ENCODE measurements around the gene PRR23A. TPM values are rescaled to one million over a fixed set of nuclear protein-coding genes. Genes with fewer than 3 reads are reported as not detected.

Gene PRR23A
- total RNA-seq, 1 donor, result not detected

- Histone ChIP-seq H4K20me1 (ENCODE audit: insufficient read depth, low read length) (no peaks in the 10 kb centered on the region), H3K36me3 (ENCODE audit: insufficient read depth, low read length) (no peaks in the 10 kb centered on the region)
These were observed 33.1 kb downstream of the PRR23A start for GRCh38 chr3:138972941-138973340.

GRCh38 chr3:138971766-138972320, 34.2 kb downstream of the PRR23A start:
- H3K27ac ChIP-seq (ENCODE audit: low read depth, low read length), result no peak overlapping the region
- H2AFZ ChIP-seq (ENCODE audit: low read length), result no peak overlapping the region
- H3K4me3 ChIP-seq (ENCODE audit: insufficient read depth, low read length), result no peak overlapping the region
- H3K4me2 ChIP-seq (ENCODE audit: insufficient read depth, low read length), result no peak overlapping the region
- TF ChIP-seq, protein P1, sequence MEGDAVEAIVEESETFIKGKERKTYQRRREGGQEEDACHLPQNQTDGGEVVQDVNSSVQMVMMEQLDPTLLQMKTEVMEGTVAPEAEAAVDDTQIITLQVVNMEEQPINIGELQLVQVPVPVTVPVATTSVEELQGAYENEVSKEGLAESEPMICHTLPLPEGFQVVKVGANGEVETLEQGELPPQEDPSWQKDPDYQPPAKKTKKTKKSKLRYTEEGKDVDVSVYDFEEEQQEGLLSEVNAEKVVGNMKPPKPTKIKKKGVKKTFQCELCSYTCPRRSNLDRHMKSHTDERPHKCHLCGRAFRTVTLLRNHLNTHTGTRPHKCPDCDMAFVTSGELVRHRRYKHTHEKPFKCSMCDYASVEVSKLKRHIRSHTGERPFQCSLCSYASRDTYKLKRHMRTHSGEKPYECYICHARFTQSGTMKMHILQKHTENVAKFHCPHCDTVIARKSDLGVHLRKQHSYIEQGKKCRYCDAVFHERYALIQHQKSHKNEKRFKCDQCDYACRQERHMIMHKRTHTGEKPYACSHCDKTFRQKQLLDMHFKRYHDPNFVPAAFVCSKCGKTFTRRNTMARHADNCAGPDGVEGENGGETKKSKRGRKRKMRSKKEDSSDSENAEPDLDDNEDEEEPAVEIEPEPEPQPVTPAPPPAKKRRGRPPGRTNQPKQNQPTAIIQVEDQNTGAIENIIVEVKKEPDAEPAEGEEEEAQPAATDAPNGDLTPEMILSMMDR (IDR thresholded peaks at IDR 0.05; ENCODE audit: extremely low read depth, low read depth, low read length), result no peak
- no peaks in the 10 kb centered on the region for H3K9me3 ChIP-seq (ENCODE audit: low read depth, low read length)
- no peaks in the 10 kb centered on the region for H3K4me1 ChIP-seq (ENCODE audit: insufficient read depth, low read length)
- H4K20me1 ChIP-seq (ENCODE audit: insufficient read depth, low read length), result no peaks in the 10 kb centered on the region
- no peaks in the 10 kb centered on the region for H3K36me3 ChIP-seq (ENCODE audit: insufficient read depth, low read length)
- no peak for DNase-seq (ENCODE audit: insufficient read length, low spot score, missing footprints)
- peaks cover 7% of the 10 kb centered on the region for H3K27me3 ChIP-seq (ENCODE audit: insufficient read depth, low read length)
- H3K79me2 ChIP-seq (ENCODE audit: insufficient read depth, low read length), result no peaks in the 10 kb centered on the region

More at GRCh38 chr3:138972941-138973340, 33.1 kb downstream of the PRR23A start:
- H3K4me2 ChIP-seq (ENCODE audit: insufficient read depth, low read length), result no peak overlapping the region
- H3K27me3 ChIP-seq (ENCODE audit: insufficient read depth, low read length), result peaks cover 7% of the 10 kb centered on the region
- TF ChIP-seq, protein P1 (IDR thresholded peaks at IDR 0.05; ENCODE audit: extremely low read depth, low read depth, low read length), result no peak
- DNase-seq (ENCODE audit: insufficient read length, low spot score, missing footprints), result no peak
- H3K79me2 ChIP-seq (ENCODE audit: insufficient read depth, low read length), result no peaks in the 10 kb centered on the region
- H3K4me1 ChIP-seq (ENCODE audit: insufficient read depth, low read length), result no peaks in the 10 kb centered on the region
- H3K9me3 ChIP-seq (ENCODE audit: low read depth, low read length), result no peaks in the 10 kb centered on the region
- no peak overlapping the region for H2AFZ ChIP-seq (ENCODE audit: low read length)
- H3K27ac ChIP-seq (ENCODE audit: low read depth, low read length), result no peak overlapping the region
- H3K4me3 ChIP-seq (ENCODE audit: insufficient read depth, low read length), result no peak overlapping the region

- Histone ChIP-seq H3K4me2 (ENCODE audit: insufficient read depth, low read length) (no peak overlapping the region), H3K4me3 (ENCODE audit: insufficient read depth, low read length) (no peak overlapping the region), H3K4me1 (ENCODE audit: insufficient read depth, low read length) (no peaks in the 10 kb centered on the region), H3K79me2 (ENCODE audit: insufficient read depth, low read length) (no peaks in the 10 kb centered on the region), H2AFZ (ENCODE audit: low read length) (no peak overlapping the region), H3K9me3 (ENCODE audit: low read depth, low read length) (no peaks in the 10 kb centered on the region), H3K27ac (ENCODE audit: low read depth, low read length) (no peak overlapping the region), H3K27me3 (ENCODE audit: insufficient read depth, low read length) (peaks cover 25% of the 10 kb centered on the region), H4K20me1 (ENCODE audit: insufficient read depth, low read length) (no peaks in the 10 kb centered on the region), H3K36me3 (ENCODE audit: insufficient read depth, low read length) (no peaks in the 10 kb centered on the region)
- TF ChIP-seq, protein P1 (IDR thresholded peaks at IDR 0.05; ENCODE audit: extremely low read depth, low read depth, low read length), result no peak
- no peak for DNase-seq (ENCODE audit: insufficient read length, low spot score, missing footprints)
These were observed 41.1 kb downstream of the PRR23A start for GRCh38 chr3:138964923-138965322.

DNA sequence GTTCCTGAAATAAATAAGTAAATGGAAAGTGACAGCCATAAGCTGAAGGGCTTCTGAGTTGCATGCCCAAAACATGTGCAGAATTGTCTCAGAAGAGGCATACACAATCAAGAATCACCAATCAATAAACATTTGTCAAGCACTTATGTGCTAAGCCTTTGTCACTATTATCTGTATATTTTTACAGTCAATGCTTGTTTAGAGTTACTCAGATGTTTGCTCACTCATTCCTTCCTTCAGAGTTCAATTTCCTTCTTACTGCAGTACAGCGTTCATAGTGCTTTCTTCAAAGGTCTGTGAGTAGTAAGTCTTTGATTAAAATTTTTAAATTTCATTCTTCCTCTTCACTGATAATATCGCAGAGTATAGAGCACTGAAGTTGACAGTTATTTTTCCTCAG, 41.8 kb downstream of the PRR23A start:
- no peaks in the 10 kb centered on the region for H3K9me3 ChIP-seq (ENCODE audit: low read depth, low read length)
- peaks cover 32% of the 10 kb centered on the region for H3K27me3 ChIP-seq (ENCODE audit: insufficient read depth, low read length)
- no peaks in the 10 kb centered on the region for H4K20me1 ChIP-seq (ENCODE audit: insufficient read depth, low read length)
- H3K79me2 ChIP-seq (ENCODE audit: insufficient read depth, low read length), result no peaks in the 10 kb centered on the region
- no peaks in the 10 kb centered on the region for H3K36me3 ChIP-seq (ENCODE audit: insufficient read depth, low read length)
- no peak overlapping the region for H3K4me3 ChIP-seq (ENCODE audit: insufficient read depth, low read length)
- no peak for DNase-seq (ENCODE audit: insufficient read length, low spot score, missing footprints)
- H3K4me2 ChIP-seq (ENCODE audit: insufficient read depth, low read length), result no peak overlapping the region
- H3K27ac ChIP-seq (ENCODE audit: low read depth, low read length), result no peak overlapping the region
- no peaks in the 10 kb centered on the region for H3K4me1 ChIP-seq (ENCODE audit: insufficient read depth, low read length)
- TF ChIP-seq, protein P1 (IDR thresholded peaks at IDR 0.05; ENCODE audit: extremely low read depth, low read depth, low read length), result no peak
- H2AFZ ChIP-seq (ENCODE audit: low read length), result no peak overlapping the region
